HEK293 (cell line): ENCODE measurements around the gene DCAF5.
"Not testable (repeated sequence)": the region's sequence is repeated elsewhere in the genome, so short reads cannot be mapped to it uniquely, and the experiment has no call there.

Source experiments
- CTCF ChIA-PET: fragments of 350-600 bp; formaldehyde crosslinking; extraction: SDS; loops from one replicate; lab custom pipeline; 2021; ENCODE audit warnings: antibody characterized with exemption; lab: Yijun Ruan, JAX
- POLR2A ChIA-PET: fragments of 300-600 bp; formaldehyde crosslinking; extraction: SDS; loops from one replicate; lab custom pipeline; 2020; ENCODE audit warnings: antibody characterized with exemption, inconsistent platforms; lab: Yijun Ruan, JAX
- H3K27ac ChIP-seq: fragments of 200-500 bp; sonication (Bioruptor generic); 2 replicates; pipeline ENCODE4 v1.5.1; 2014; ENCODE audit warnings: low read depth, low read length, control low read depth, inconsistent platforms; ENCODE audit errors: extremely low read depth
- H3K36me3 ChIP-seq, 2 experiments: fragments of 200-500 bp in 1 of 2; sonication (Bioruptor generic) in 1 of 2; 1 replicate in 1 of 2; 2 replicates in 1 of 2; pipeline ENCODE4 v1.5.1; 2014 to 2017; ENCODE audit warnings: inconsistent platforms in 2 of 2, low read length in 2 of 2; ENCODE audit not compliant: control insufficient read depth in 2 of 2, insufficient read depth in 1 of 2
- H3K4me1 ChIP-seq: fragments of 200-500 bp; sonication (Bioruptor generic); 2 replicates; pipeline ENCODE4 v1.5.1; 2014; ENCODE audit warnings: mild to moderate bottlenecking, low read length, inconsistent platforms; ENCODE audit not compliant: control insufficient read depth, insufficient read depth
- H3K4me3 ChIP-seq: 2 replicates; pipeline ENCODE4 v1.5.1; 2011; ENCODE audit warnings: low read depth, mild to moderate bottlenecking, control low read depth, low read length, moderate library complexity
- H3K9me3 ChIP-seq: fragments of 200-500 bp; sonication (Bioruptor generic); 2 replicates; pipeline ENCODE4 v1.5.1; 2014; ENCODE audit warnings: low read depth, low read length, inconsistent platforms; ENCODE audit not compliant: control insufficient read depth, insufficient read depth
- AEBP2 ChIP-seq: fragments of 450-650 bp; formaldehyde crosslinking; IDR thresholded peaks from 2 replicates; pipeline ENCODE4 v1.5.1; 2016; ENCODE audit warnings: missing biosample characterization, missing genetic modification characterization, borderline replicate concordance
- GFI1B ChIP-seq: fragments of 450-650 bp; formaldehyde crosslinking; IDR thresholded peaks from 2 replicates; pipeline ENCODE4 v1.5.1; 2016; ENCODE audit warnings: missing biosample characterization, missing genetic modification characterization
- KLF7 ChIP-seq: fragments of 450-650 bp; formaldehyde crosslinking; IDR thresholded peaks from 2 replicates; pipeline ENCODE4 v1.5.1; 2016; ENCODE audit warnings: missing biosample characterization, missing genetic modification characterization, borderline replicate concordance
- SALL2 ChIP-seq: fragments of 450-650 bp; formaldehyde crosslinking; IDR thresholded peaks from 2 replicates; pipeline ENCODE4 v1.5.0; 2017; ENCODE audit warnings: missing biosample characterization, mild to moderate bottlenecking, missing genetic modification characterization, borderline replicate concordance
- SCRT2 ChIP-seq: fragments of 450-650 bp; formaldehyde crosslinking; IDR thresholded peaks from 2 replicates; pipeline ENCODE4 v1.5.1; 2016; ENCODE audit warnings: missing biosample characterization, missing genetic modification characterization
- SETDB1 ChIP-seq: IDR thresholded peaks from one replicate; pipeline ENCODE4 v1.6.1; 2017; ENCODE audit warnings: mild to moderate bottlenecking, low read length, moderate library complexity, mixed read lengths; ENCODE audit not compliant: insufficient read length
- SP2 ChIP-seq: fragments of 450-650 bp; formaldehyde crosslinking; IDR thresholded peaks from 2 replicates; pipeline ENCODE4 v1.5.1; 2016; ENCODE audit warnings: missing biosample characterization, missing genetic modification characterization
- SP3 ChIP-seq: fragments of 450-650 bp; formaldehyde crosslinking; IDR thresholded peaks from 2 replicates; pipeline ENCODE4 v1.5.1; 2016; ENCODE audit warnings: missing biosample characterization, missing genetic modification characterization
- TRIM28 ChIP-seq: IDR thresholded peaks from 2 replicates; pipeline ENCODE4 v1.6.1; 2011; ENCODE audit warnings: low read length, control low read depth, borderline replicate concordance
- ZNF121 ChIP-seq: fragments of 450-650 bp; formaldehyde crosslinking; IDR thresholded peaks from 2 replicates; pipeline ENCODE4 v1.5.1; 2016; ENCODE audit warnings: missing biosample characterization, missing genetic modification characterization
- ZNF132 ChIP-seq: fragments of 450-650 bp; formaldehyde crosslinking; IDR thresholded peaks from 2 replicates; pipeline ENCODE4 v1.5.1; 2017; ENCODE audit warnings: missing biosample characterization, missing genetic modification characterization, borderline replicate concordance
- ZNF146 ChIP-seq: fragments of 450-650 bp; formaldehyde crosslinking; IDR thresholded peaks from 2 replicates; pipeline ENCODE4 v1.5.1; 2016; ENCODE audit warnings: missing biosample characterization, missing genetic modification characterization
- ZNF169 ChIP-seq: fragments of 450-650 bp; formaldehyde crosslinking; IDR thresholded peaks from 2 replicates; pipeline ENCODE4 v1.5.1; 2016; ENCODE audit warnings: missing biosample characterization, missing genetic modification characterization
- ZNF184 ChIP-seq: fragments of 450-650 bp; IDR thresholded peaks from 2 replicates; pipeline ENCODE4 v1.5.1; 2018; ENCODE audit warnings: missing biosample characterization, mild to moderate bottlenecking, missing genetic modification characterization
- ZNF202 ChIP-seq: fragments of 450-650 bp; formaldehyde crosslinking; IDR thresholded peaks from 2 replicates; pipeline ENCODE4 v1.5.1; 2016; ENCODE audit warnings: missing biosample characterization, missing genetic modification characterization, borderline replicate concordance
- ZNF24 ChIP-seq: fragments of 450-650 bp; formaldehyde crosslinking; IDR thresholded peaks from 2 replicates; pipeline ENCODE4 v1.5.1; 2016; ENCODE audit warnings: missing biosample characterization, missing genetic modification characterization
- ZNF416 ChIP-seq: fragments of 450-650 bp; formaldehyde crosslinking; IDR thresholded peaks from 2 replicates; pipeline ENCODE4 v1.5.1; 2016; ENCODE audit warnings: missing biosample characterization, missing genetic modification characterization
- ZNF488 ChIP-seq: fragments of 450-650 bp; formaldehyde crosslinking; IDR thresholded peaks from 2 replicates; pipeline ENCODE4 v1.5.1; 2016; ENCODE audit warnings: missing biosample characterization, missing genetic modification characterization
- ZNF529 ChIP-seq: fragments of 450-650 bp; formaldehyde crosslinking; IDR thresholded peaks from 2 replicates; pipeline ENCODE4 v1.5.1; 2017; ENCODE audit warnings: missing genetic modification characterization, missing biosample characterization; ENCODE audit not compliant: insufficient replicate concordance
- ZNF555 ChIP-seq: fragments of 450-650 bp; formaldehyde crosslinking; conservative IDR thresholded peaks from 2 replicates; pipeline ENCODE4 v1.5.1; 2017; ENCODE audit warnings: missing biosample characterization, mild to moderate bottlenecking, missing genetic modification characterization, inconsistent platforms
- ZNF596 ChIP-seq: fragments of 450-650 bp; IDR thresholded peaks from 2 replicates; pipeline ENCODE4 v1.5.0; 2018; ENCODE audit warnings: missing biosample characterization, mild to moderate bottlenecking, missing genetic modification characterization, moderate library complexity
- ZNF600 ChIP-seq: fragments of 450-650 bp; formaldehyde crosslinking; IDR thresholded peaks from 2 replicates; pipeline ENCODE4 v1.5.1; 2016; ENCODE audit warnings: missing biosample characterization, missing genetic modification characterization
- ZNF623 ChIP-seq: fragments of 450-650 bp; formaldehyde crosslinking; IDR thresholded peaks from 2 replicates; pipeline ENCODE4 v1.5.1; 2016; ENCODE audit warnings: missing biosample characterization, missing genetic modification characterization
- ZNF791 ChIP-seq: fragments of 450-650 bp; formaldehyde crosslinking; IDR thresholded peaks from 2 replicates; pipeline ENCODE4 v1.5.1; 2016; ENCODE audit warnings: missing biosample characterization, missing genetic modification characterization

Gene DCAF5

GRCh38 chr14:69182580-69182979 lies 29.7 kb upstream of the DCAF5 start:
- POLR2A ChIA-PET, CTCF ChIA-PET, H3K4me1 ChIP-seq, H3K9me3 ChIP-seq, H3K27ac ChIP-seq, H3K36me3 ChIP-seq, H3K4me3 ChIP-seq: not testable (repeated sequence)
- peak; percentile 76 for TF ChIP-seq ZNF121 (tag by site-specific recombination)

GRCh38 chr14:69181491-69181890 lies 28.6 kb upstream of the DCAF5 start:
- ChIA-PET CTCF (interaction anchor here (0.7 kb wide), 1 partner anchor 51 kb away, joined by 6 read pairs; no protein-coding TSS in a partner anchor), POLR2A (no interaction called here)
- no peak overlapping the region for H3K4me3 ChIP-seq
- no peak for TF ChIP-seq ZNF416 (tag by site-specific recombination)
- no peak for TF ChIP-seq ZNF202 (tag by site-specific recombination)
- TF ChIP-seq ZNF184, result no peak
- no peak for TF ChIP-seq ZNF600
- TF ChIP-seq ZNF791 (tag by site-specific recombination), result no peak
- TF ChIP-seq ZNF146, result 0 out of 2 replicates have a peak, but pooled peaks have one; percentile 12
- TF ChIP-seq GFI1B, result no peak
- TF ChIP-seq ZNF529 (tag by site-specific recombination), result no peak
- H3K9me3 ChIP-seq, result no peaks in the 10 kb centered on the region
- H3K4me1 ChIP-seq, result no peaks in the 10 kb centered on the region
- no peak overlapping the region for H3K27ac ChIP-seq
- no peaks in the 10 kb centered on the region for H3K36me3 ChIP-seq

- Histone ChIP-seq H3K36me3 (no peaks in the 10 kb centered on the region), H3K27ac (no peak overlapping the region), H3K4me1 (no peaks in the 10 kb centered on the region), H3K4me3 (no peak overlapping the region), H3K9me3 (no peaks in the 10 kb centered on the region)
- ChIA-PET POLR2A (no interaction called here), CTCF (interaction anchor here (1.5 kb wide), 1 partner anchor 68 kb away, joined by 4 read pairs; no protein-coding TSS in a partner anchor)
- TF ChIP-seq ZNF488 (tag by site-specific recombination), result no peak
- peak; percentile 36; the same call in 1 of the 2 replicates for TF ChIP-seq SCRT2 (tag by site-specific recombination)
- TF ChIP-seq ZNF169 (tag by site-specific recombination), result no peak
These were observed 22.2 kb upstream of the DCAF5 start for GRCh38 chr14:69175130-69175529.

GRCh38 chr14:69171569-69171968 lies 18.6 kb upstream of the DCAF5 start:
- TF ChIP-seq SP3 (no peak), ZNF416 (tag by site-specific recombination) (no peak), ZNF596 (tag by site-specific recombination) (no peak), ZNF555 (tag by site-specific recombination) (no peak), ZNF184 (no peak), ZNF24 (tag by site-specific recombination) (no peak)
- Histone ChIP-seq H3K9me3 (no peaks in the 10 kb centered on the region), H3K4me1 (no peaks in the 10 kb centered on the region), H3K4me3 (no peak overlapping the region), H3K36me3 (no peaks in the 10 kb centered on the region), H3K27ac (no peak overlapping the region)
- CTCF ChIA-PET, result interaction anchor here (1.3 kb wide), 1 partner anchor 20 kb away, joined by 3 read pairs; no protein-coding TSS in a partner anchor
- POLR2A ChIA-PET, result interaction anchor here (0.7 kb wide), 1 partner anchor 21 kb away, joined by 3 read pairs; no protein-coding TSS in a partner anchor

- ChIA-PET CTCF (interaction anchor here (1.3 kb wide), 1 partner anchor 20 kb away, joined by 3 read pairs; no protein-coding TSS in a partner anchor), POLR2A (no interaction called here)
- Histone ChIP-seq H3K27ac (no peak overlapping the region), H3K36me3 (no peaks in the 10 kb centered on the region), H3K4me1 (no peaks in the 10 kb centered on the region), H3K9me3 (no peaks in the 10 kb centered on the region), H3K4me3 (no peak overlapping the region)
- no peak for TF ChIP-seq KLF7
- TF ChIP-seq ZNF169 (tag by site-specific recombination), result no peak
- no peak for TF ChIP-seq ZNF488 (tag by site-specific recombination)
- no peak for TF ChIP-seq SETDB1
- no peak for TF ChIP-seq TRIM28
- TF ChIP-seq ZNF623 (tag by site-specific recombination), result no peak
- no peak for TF ChIP-seq SALL2
- TF ChIP-seq SP2 (tag by site-specific recombination), result no peak
- TF ChIP-seq AEBP2 (tag by site-specific recombination), result no peak
- TF ChIP-seq ZNF132, result no peak
These were observed 17.9 kb upstream of the DCAF5 start for GRCh38 chr14:69170839-69171238.
